Uterus (tissue), 4 donors: ENCODE data around the gene ESR2. TPM values are rescaled to one million over a fixed set of nuclear protein-coding genes. Genes with fewer than 3 reads are reported as not detected.

Source experiments
- DNase-seq, 2 donors: peaks; one replicate each; pipeline ENCODE4 v3.0.0-alpha.2; 2019 to 2020
- H3K27ac ChIP-seq, 2 donors: fragments of 200-600 bp; sonication (generic); 1 replicate in 1 of 2; 2 replicates in 1 of 2; pipeline ENCODE4 v1.5.1; 2016 to 2018
- H3K27me3 ChIP-seq, 2 donors: fragments of 200-600 bp; sonication (generic); one replicate each; pipeline ENCODE4 v1.5.1; 2018 to 2019; ENCODE audit warnings: control low read depth in 1 of 2
- H3K36me3 ChIP-seq, 2 donors: fragments of 200-600 bp; sonication (generic); one replicate each; pipeline ENCODE4 v1.5.1; 2019; ENCODE audit warnings: control low read depth in 1 of 2
- H3K4me1 ChIP-seq, 2 donors: fragments of 200-600 bp; sonication (generic); one replicate each; pipeline ENCODE4 v1.5.1; 2018 to 2019; ENCODE audit warnings: control low read depth in 1 of 2
- H3K4me3 ChIP-seq, 2 donors: fragments of 200-600 bp; sonication (generic); 1 replicate in 1 of 2; 2 replicates in 1 of 2; pipeline ENCODE4 v1.5.1; 2018 to 2019; ENCODE audit warnings: mild to moderate bottlenecking in 1 of 2
- H3K9me3 ChIP-seq, 2 donors: fragments of 200-600 bp; sonication (generic); one replicate each; pipeline ENCODE4 v1.5.1; 2019; ENCODE audit warnings: control low read depth in 1 of 2
- CTCF ChIP-seq, 4 experiments: fragments of 200-600 bp in 2 of 4; fragments of 450-650 bp in 2 of 4; sonication (generic) in 2 of 4; IDR thresholded peaks; one replicate each; pipeline ENCODE4 v1.5.1; 2016 to 2019; ENCODE audit warnings: antibody characterized with exemption in 4 of 4, mild to moderate bottlenecking in 2 of 4, moderate library complexity in 1 of 4
- POLR2A ChIP-seq, 2 donors: fragments of 450-650 bp; IDR thresholded peaks; one replicate each; pipeline ENCODE4 v1.6.1; 2016; ENCODE audit warnings: antibody characterized with exemption in 2 of 2, mild to moderate bottlenecking in 1 of 2, moderate library complexity in 1 of 2
- intact Hi-C: fragments of 100-400 bp; cut with DNase I; formaldehyde crosslinking; loops from one replicate; pipeline ENCODE4 v1.15.1; 2023; ENCODE audit warnings: low total_unique reads
- total RNA-seq, 4 donors: library from RNA; depleted of rRNA in 3 of 4; stranded (reverse); fragments of >200 nt in 3 of 4; gene quantifications; one replicate each; pipeline versions ENCODE4 v1.1.0 to v1.2.4, GENCODE V29; 2014 to 2023
- donor health status: DM: yes; HTN: yes; CAD: no.

ESR2 gene
- total RNA-seq, 4 donors from 2014 or later, result 0.41 to 8.2 (median 3.9) TPM

DNA sequence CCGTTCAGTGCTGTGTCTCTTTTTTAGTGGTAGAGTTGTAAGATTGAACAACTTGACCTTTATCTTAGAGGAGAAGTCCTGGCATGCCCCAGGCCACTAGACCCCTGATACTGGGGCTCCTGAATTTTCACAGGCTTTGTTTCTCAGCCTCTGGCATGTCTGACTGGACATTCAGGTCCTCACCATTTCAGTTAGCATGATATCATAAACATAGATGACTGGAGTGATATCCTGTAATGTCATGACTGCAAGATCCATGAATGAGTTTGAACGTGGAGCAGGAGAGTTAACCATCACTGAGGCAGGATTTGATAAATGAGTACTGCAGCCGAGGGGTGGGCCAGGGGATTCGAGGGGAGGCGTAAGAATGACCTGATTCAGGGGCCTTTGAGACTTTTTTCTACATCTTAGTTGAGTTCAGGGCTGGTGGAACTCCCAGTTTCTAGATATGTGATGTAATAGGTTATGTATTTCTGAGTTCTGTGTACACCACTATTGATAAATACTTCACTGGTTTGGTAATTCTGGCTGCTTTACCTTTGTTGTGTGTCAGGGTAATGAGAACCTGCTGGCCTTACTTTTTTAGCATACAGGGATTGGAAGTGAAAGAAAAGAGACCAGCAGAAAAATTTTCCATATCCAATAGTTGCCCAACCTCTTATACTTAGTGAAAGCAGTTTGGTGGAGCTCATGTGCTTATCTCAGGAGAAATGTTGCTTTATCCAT lies 224.4 kb downstream of the ESR2 start:
- Histone ChIP-seq H3K4me1 (no peaks in the 10 kb centered on the region), H3K9me3 (no peaks in the 10 kb centered on the region), H3K27me3 (no peaks in the 10 kb centered on the region), H3K27ac (no peak overlapping the region), H3K36me3 (no peaks in the 10 kb centered on the region), H3K4me3 (no peak overlapping the region)
- intact Hi-C loops, result no loop called here
- no peak for DNase-seq
- TF ChIP-seq POLR2A (IDR thresholded peaks at IDR 0.05) (no peak), CTCF (IDR thresholded peaks at IDR 0.05) (no peak)

DNA sequence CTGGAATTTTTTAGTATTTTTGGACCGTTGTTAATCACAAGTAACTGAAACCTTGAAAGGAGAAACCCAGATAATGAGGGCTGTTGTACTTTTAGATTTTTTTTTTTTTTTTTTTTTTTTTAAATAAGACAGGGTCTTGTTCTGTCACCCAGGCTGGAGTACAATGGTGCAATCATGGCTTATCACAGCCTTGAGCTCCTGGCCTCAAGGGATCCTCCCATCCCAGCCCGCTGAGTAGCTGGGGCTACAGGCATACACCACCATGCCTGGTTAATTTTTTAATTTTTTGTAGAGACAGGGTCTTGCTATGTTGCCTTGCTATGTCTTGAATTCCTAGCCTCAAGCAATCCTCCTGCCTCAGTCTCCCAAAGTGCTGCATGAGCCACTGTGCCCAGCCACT lies 229.7 kb downstream of the ESR2 start:
- H3K27me3 ChIP-seq, result no peaks in the 10 kb centered on the region
- H3K9me3 ChIP-seq, result no peaks in the 10 kb centered on the region
- TF ChIP-seq CTCF (IDR thresholded peaks at IDR 0.05) (no peak), POLR2A (IDR thresholded peaks at IDR 0.05) (no peak)
- H3K27ac ChIP-seq, result no peak overlapping the region
- no peak overlapping the region for H3K4me3 ChIP-seq
- H3K36me3 ChIP-seq, result no peaks in the 10 kb centered on the region
- H3K4me1 ChIP-seq, result no peaks in the 10 kb centered on the region
- intact Hi-C loops, result no loop called here
- no peak for DNase-seq

DNA sequence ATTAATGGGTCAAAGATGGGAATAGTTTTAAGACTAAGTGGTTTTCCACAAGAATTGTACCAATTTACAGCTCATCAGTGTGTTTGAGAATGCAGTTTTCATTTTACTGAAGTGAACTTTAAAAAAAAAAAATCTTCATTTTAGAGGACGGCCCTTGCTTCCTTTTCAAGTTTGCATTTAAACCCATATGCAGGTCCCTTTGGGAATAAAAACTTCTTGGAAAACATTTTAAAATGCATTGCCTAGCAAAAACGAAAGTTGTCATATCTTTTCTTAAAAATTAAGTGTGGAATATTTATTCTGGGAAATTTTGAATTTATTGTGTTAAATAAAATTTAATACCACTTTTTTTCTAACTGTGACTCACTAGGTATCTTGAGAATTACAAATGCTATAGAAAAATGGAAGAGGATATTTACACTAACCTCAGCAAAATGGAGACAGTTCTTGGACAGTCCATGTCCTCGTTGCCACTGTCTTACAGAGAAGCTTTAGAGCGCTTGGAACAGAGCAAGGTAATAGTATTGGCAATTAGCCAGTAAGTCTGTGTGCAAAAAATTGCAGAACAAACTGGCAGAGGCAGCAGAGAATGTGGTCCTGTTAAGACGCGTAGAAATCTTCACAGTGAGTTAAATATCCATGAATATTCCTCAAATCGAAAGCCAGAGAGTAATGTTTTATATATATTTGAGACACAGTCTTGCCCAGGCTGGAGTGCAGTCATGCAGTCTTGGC lies 231.6 kb downstream of the ESR2 start:
- Histone ChIP-seq H3K27me3 (no peaks in the 10 kb centered on the region), H3K4me1 (no peaks in the 10 kb centered on the region), H3K9me3 (no peaks in the 10 kb centered on the region), H3K36me3 (no peaks in the 10 kb centered on the region), H3K27ac (no peak overlapping the region), H3K4me3 (no peak overlapping the region)
- no peak for DNase-seq
- intact Hi-C loops, result no loop called here
- TF ChIP-seq CTCF (IDR thresholded peaks at IDR 0.05) (no peak), POLR2A (IDR thresholded peaks at IDR 0.05) (no peak)

DNA sequence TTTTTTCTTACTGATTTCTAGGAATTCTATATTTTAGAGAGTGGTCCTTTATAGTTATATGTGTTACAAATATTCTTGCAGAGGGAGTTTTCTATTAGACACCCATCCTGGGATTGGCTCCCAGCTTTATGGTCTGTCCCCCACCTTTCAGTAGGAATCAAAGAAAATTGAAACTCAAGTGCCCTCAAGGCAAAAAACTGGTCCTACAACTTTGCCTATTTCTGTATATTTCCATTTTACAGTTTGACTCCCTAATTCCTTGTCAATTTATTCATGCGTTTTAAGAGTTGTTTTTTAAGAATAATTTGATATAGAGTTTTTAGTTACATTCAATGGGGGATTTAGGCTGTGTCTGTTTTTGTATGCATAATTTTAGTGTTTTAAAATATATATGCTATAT lies 232.5 kb downstream of the ESR2 start:
- Histone ChIP-seq H3K4me1 (no peaks in the 10 kb centered on the region), H3K36me3 (no peaks in the 10 kb centered on the region), H3K27ac (no peak overlapping the region)

More for the DNA sequence above, 232.5 kb downstream of the ESR2 start:
- no peak for TF ChIP-seq CTCF (IDR thresholded peaks at IDR 0.05)
- no peak for TF ChIP-seq POLR2A (IDR thresholded peaks at IDR 0.05)
- no peaks in the 10 kb centered on the region for H3K9me3 ChIP-seq
- H3K4me3 ChIP-seq, result no peak overlapping the region
- no peak for DNase-seq
- no peaks in the 10 kb centered on the region for H3K27me3 ChIP-seq
- intact Hi-C loops, result no loop called here
